Sigmoid colon (tissue), 7 donors: ENCODE results near the gene INTS14. TPM values are rescaled to one million over a fixed set of nuclear protein-coding genes. Genes with fewer than 3 reads are reported as not detected.

Source experiments
- DNase-seq: peaks from one replicate; pipeline ENCODE4 v3.0.0-alpha.2; 2019
- H3K27ac ChIP-seq, 4 donors: fragments of 200-600 bp; sonication (generic); one replicate each; pipeline ENCODE4 v1.5.1; 2016 to 2019; ENCODE audit warnings: mild to moderate bottlenecking in 1 of 4
- H3K27me3 ChIP-seq, 3 donors: fragments of 200-600 bp; sonication (generic); one replicate each; pipeline ENCODE4 v1.5.1; 2019; ENCODE audit warnings: mild to moderate bottlenecking in 1 of 3
- H3K36me3 ChIP-seq, 4 donors: fragments of 200-600 bp; sonication (generic); one replicate each; pipeline ENCODE4 v1.5.1; 2016 to 2019
- H3K4me1 ChIP-seq, 4 donors: fragments of 200-600 bp; sonication (generic); one replicate each; pipeline ENCODE4 v1.5.1; 2017 to 2019
- H3K4me3 ChIP-seq, 4 donors: fragments of 200-600 bp; sonication (generic); one replicate each; pipeline ENCODE4 v1.5.1; 2017 to 2019; ENCODE audit warnings: mild to moderate bottlenecking in 2 of 4, moderate library complexity in 1 of 4
- H3K9me3 ChIP-seq, 4 donors: fragments of 200-600 bp in 3 of 4; sonication (generic) in 3 of 4; one replicate each; pipeline versions ENCODE4 v1.5.1 to v1.6.1; 2013 to 2019
- CTCF ChIP-seq, 4 experiments: fragments of 450-650 bp in 3 of 4; fragments of 200-600 bp in 1 of 4; IDR thresholded peaks; one replicate each; pipeline ENCODE4 v1.5.1; 2016 to 2019; ENCODE audit warnings: antibody characterized with exemption in 4 of 4, mild to moderate bottlenecking in 3 of 4, moderate library complexity in 2 of 4
- EP300 ChIP-seq, 4 donors: sonication (generic); formaldehyde crosslinking; IDR thresholded peaks; one replicate each; pipeline ENCODE4 v1.6.1; 2017; ENCODE audit warnings: antibody characterized with exemption in 4 of 4
- POLR2A ChIP-seq, 2 donors: fragments of 450-650 bp; IDR thresholded peaks; one replicate each; pipeline ENCODE4 v1.6.1; 2016; ENCODE audit warnings: antibody characterized with exemption in 2 of 2, mild to moderate bottlenecking in 2 of 2, moderate library complexity in 2 of 2
- POLR2AphosphoS5 ChIP-seq, 4 donors: sonication (generic); formaldehyde crosslinking; IDR thresholded peaks; one replicate each; pipeline ENCODE4 v1.6.1; 2017; ENCODE audit warnings: antibody characterized with exemption in 4 of 4
- whole genome bisulfite sequencing, 2 donors: extraction: QIAGEN DNeasy Blood & Tissue Kit; methylation state at CpG; one replicate each; pipeline ENCODE4 v1.1.7; 2013; 5-methylcytosine and 5-hydroxymethylcytosine counted together
- intact Hi-C: fragments of 100-400 bp; cut with DNase I; formaldehyde crosslinking; loops from one replicate; pipeline ENCODE4 v1.15.1; 2023
- polyA plus RNA-seq, 3 donors: library from polyadenylated mRNA; stranded (reverse); fragments of 200-250 nt; gene quantifications; one replicate each; pipeline ENCODE4 v1.2.3, GENCODE V29; 2013
- total RNA-seq, 4 donors: library from RNA; depleted of rRNA; stranded (reverse); fragments of >200 nt; gene quantifications; one replicate each; pipeline ENCODE4 v1.1.0, GENCODE V29; 2016
- donor health status: healthy with polysubstance abuse.
- donor health status: Bipolar disorder and iron deficiency.
- donor health status: healthy.

The INTS14 gene
- total and polyA plus RNA-seq, 7 donors, result 16.2 to 29.9 (median 24.0) TPM

- DNase-seq, result no peak
- intact Hi-C loops, result no loop called here
- H3K4me3 ChIP-seq, result no peak overlapping the region
- no peaks in the 10 kb centered on the region for H3K4me1 ChIP-seq
- no peak overlapping the region for H3K27ac ChIP-seq
- TF ChIP-seq EP300 (IDR thresholded peaks at IDR 0.05), result no peak
- TF ChIP-seq POLR2A (IDR thresholded peaks at IDR 0.05), result no peak
- TF ChIP-seq POLR2AphosphoS5 (IDR thresholded peaks at IDR 0.05), result no peak
- no peak for TF ChIP-seq CTCF (IDR thresholded peaks at IDR 0.05)
- peaks cover 14 to 98% (median 35%) of the 10 kb centered on the region in 4 donors for H3K36me3 ChIP-seq
- H3K27me3 ChIP-seq, result no peaks in the 10 kb centered on the region
- H3K9me3 ChIP-seq, result no peaks in the 10 kb centered on the region
- 99 to 100% methylated on average over 2 of the region's 2 CpGs for WGBS, 2 donors
These were observed 12.5 kb downstream of the INTS14 start for GRCh38 chr15:65598468-65598867.

- H3K27me3 ChIP-seq, result no peaks in the 10 kb centered on the region
- no peak for TF ChIP-seq EP300 (IDR thresholded peaks at IDR 0.05)
- no peak for TF ChIP-seq POLR2A (IDR thresholded peaks at IDR 0.05)
- no peak for TF ChIP-seq POLR2AphosphoS5 (IDR thresholded peaks at IDR 0.05)
- no peak for TF ChIP-seq CTCF (IDR thresholded peaks at IDR 0.05)
- WGBS, 2 donors, result 78 to 82% methylated on average over 3 of the region's 3 CpGs
- no peaks in the 10 kb centered on the region for H3K4me1 ChIP-seq
- H3K4me3 ChIP-seq, result no peak overlapping the region
- no peak for DNase-seq
- intact Hi-C loops, result no loop called here
- peaks cover 22 to 98% (median 55%) of the 10 kb centered on the region in 4 donors for H3K36me3 ChIP-seq
- H3K27ac ChIP-seq, result no peak overlapping the region
- H3K9me3 ChIP-seq, result no peaks in the 10 kb centered on the region
These were observed 15.0 kb downstream of the INTS14 start for GRCh38 chr15:65595960-65596359.

GRCh38 chr15:65587094-65587493 is 23.8 kb downstream of the INTS14 start:
- DNase-seq, result no peak
- WGBS, 2 donors, result 96% methylated on average over 1 of the region's 1 CpG
- Histone ChIP-seq H3K27ac (no peak overlapping the region), H3K4me3 (no peak overlapping the region), H3K4me1 (no peaks in the 10 kb centered on the region), H3K27me3 (no peaks in the 10 kb centered on the region), H3K9me3 (no peaks in the 10 kb centered on the region), H3K36me3 (peaks cover 2 to 99% (median 42%) of the 10 kb centered on the region in 4 donors)
- TF ChIP-seq POLR2A (IDR thresholded peaks at IDR 0.05) (no peak), POLR2AphosphoS5 (IDR thresholded peaks at IDR 0.05) (no peak), CTCF (IDR thresholded peaks at IDR 0.05) (no peak), EP300 (IDR thresholded peaks at IDR 0.05) (no peak)
- intact Hi-C loops, result no loop called here

GRCh38 chr15:65584241-65584640 is 26.7 kb downstream of the INTS14 start:
- H3K36me3 ChIP-seq, result peaks cover 12 to 99% (median 29%) of the 10 kb centered on the region in 4 donors
- no peaks in the 10 kb centered on the region for H3K4me1 ChIP-seq
- DNase-seq, result no peak

More at GRCh38 chr15:65584241-65584640, 26.7 kb downstream of the INTS14 start:
- H3K4me3 ChIP-seq, result no peak overlapping the region
- no peaks in the 10 kb centered on the region for H3K9me3 ChIP-seq
- intact Hi-C loops, result no loop called here
- H3K27ac ChIP-seq, result no peak overlapping the region
- TF ChIP-seq CTCF (IDR thresholded peaks at IDR 0.05), result no peak
- no peak for TF ChIP-seq EP300 (IDR thresholded peaks at IDR 0.05)
- no peak for TF ChIP-seq POLR2AphosphoS5 (IDR thresholded peaks at IDR 0.05)
- no peak for TF ChIP-seq POLR2A (IDR thresholded peaks at IDR 0.05)
- H3K27me3 ChIP-seq, result no peaks in the 10 kb centered on the region
